ENCODE results near the gene MLX. TPM values are rescaled to one million over a fixed set of nuclear protein-coding genes. Genes with fewer than 3 reads are reported as not detected.

Gene MLX
- total and polyA plus RNA-seq, 2 donors (not counting 1 experiment from before 2014, with no cell fraction given), result 36.2 to 49.3 TPM

- no peak overlapping the region for H3K27ac ChIP-seq (ENCODE audit: insufficient read depth, low read length)
- TF ChIP-seq EZH2 (IDR thresholded peaks at IDR 0.05; ENCODE audit: low read length, missing control alignments) (no peak), CTCF (conservative IDR thresholded peaks at IDR 0.05 in 1 of 2, IDR thresholded peaks at IDR 0.05 in 1 of 2; ENCODE audit: low read depth in 1 of 2, low read length in 2 of 2) (peak; percentile 31 to 33)
- H3K36me3 ChIP-seq (ENCODE audit: control insufficient read depth, insufficient read depth, low read length), result no peaks in the 10 kb centered on the region
- H3K9me3 ChIP-seq (ENCODE audit: control insufficient read depth, insufficient read depth, low read depth, low read length), result no peaks in the 10 kb centered on the region
- H3K4me1 ChIP-seq (ENCODE audit: control insufficient read depth, extremely low read depth, insufficient read depth, low read length), result peaks cover 9% of the 10 kb centered on the region
- peak; percentile 45 to 48 for DNase-seq (ENCODE audit: low read depth in 2 of 2)
- H3K4me3 ChIP-seq (replicated peaks in 1 of 4; ENCODE audit: control extremely low read depth in 1 of 4, insufficient read depth in 1 of 4, low read depth in 3 of 4, low read length in 4 of 4), result peak overlapping the region; percentile 22 to 49 (median 37)
- no peaks in the 10 kb centered on the region for H4K20me1 ChIP-seq (ENCODE audit: control insufficient read depth, extremely low read depth, insufficient read depth, low read length)
- no peaks in the 10 kb centered on the region for H3K27me3 ChIP-seq (ENCODE audit: control insufficient read depth, insufficient read depth, low read length)
- peaks cover 2% of the 10 kb centered on the region for H3K79me2 ChIP-seq (ENCODE audit: control insufficient read depth, insufficient read depth, low read length)
- H2AFZ ChIP-seq (ENCODE audit: low read length), result peak overlapping the region; percentile 65
- peak overlapping the region; percentile 51 for H3K4me2 ChIP-seq (ENCODE audit: extremely low read depth, insufficient read depth, low read length)
- H3K9ac ChIP-seq (ENCODE audit: insufficient read depth, low read length), result peak overlapping the region; percentile 37
Measured at GRCh38 chr17:42531455-42532354, 35.2 kb upstream of the MLX start.

- Histone ChIP-seq H3K4me2 (ENCODE audit: extremely low read depth, insufficient read depth, low read length) (peak overlapping the region; percentile 89), H4K20me1 (ENCODE audit: control insufficient read depth, extremely low read depth, insufficient read depth, low read length) (no peaks in the 10 kb centered on the region), H3K4me3 (replicated peaks in 1 of 4; ENCODE audit: control extremely low read depth in 1 of 4, insufficient read depth in 1 of 4, low read depth in 3 of 4, low read length in 4 of 4) (peak overlapping the region; percentile 8 to 78 (median 68)), H3K9me3 (ENCODE audit: control insufficient read depth, insufficient read depth, low read depth, low read length) (no peaks in the 10 kb centered on the region), H3K79me2 (ENCODE audit: control insufficient read depth, insufficient read depth, low read length) (peaks cover 9% of the 10 kb centered on the region), H2AFZ (ENCODE audit: low read length) (peak overlapping the region; percentile 60), H3K36me3 (ENCODE audit: control insufficient read depth, insufficient read depth, low read length) (peaks cover 11% of the 10 kb centered on the region), H3K27me3 (ENCODE audit: control insufficient read depth, insufficient read depth, low read length) (no peaks in the 10 kb centered on the region), H3K9ac (ENCODE audit: insufficient read depth, low read length) (no peak overlapping the region), H3K27ac (ENCODE audit: insufficient read depth, low read length) (peak overlapping the region; percentile 70), H3K4me1 (ENCODE audit: control insufficient read depth, extremely low read depth, insufficient read depth, low read length) (peaks cover 13% of the 10 kb centered on the region)
- TF ChIP-seq EZH2 (IDR thresholded peaks at IDR 0.05; ENCODE audit: low read length, missing control alignments) (no peak), CTCF (conservative IDR thresholded peaks at IDR 0.05 in 1 of 2, IDR thresholded peaks at IDR 0.05 in 1 of 2; ENCODE audit: low read depth in 1 of 2, low read length in 2 of 2) (no peak)
- no peak for DNase-seq (ENCODE audit: low read depth in 2 of 2)
Measured at GRCh38 chr17:42535155-42536047, 31.5 kb upstream of the MLX start.

- DNase-seq (ENCODE audit: low read depth in 2 of 2), result peak; percentile 76 to 88
Measured at GRCh38 chr17:42536048-42536371, 30.9 kb upstream of the MLX start, which contains the start of gene NAGLU. Gene NAGLU, plus strand, starts transcription at chr17:42536241. Its CDS starts 32 bp downstream, at chr17:42536273.

More at GRCh38 chr17:42536048-42536371, 30.9 kb upstream of the MLX start, which contains the start of gene NAGLU:
- Histone ChIP-seq H3K27me3 (ENCODE audit: control insufficient read depth, insufficient read depth, low read length) (no peaks in the 10 kb centered on the region), H3K4me2 (ENCODE audit: extremely low read depth, insufficient read depth, low read length) (peak within 1 kb of the TSS; percentile 89), H3K27ac (ENCODE audit: insufficient read depth, low read length) (peak within 1 kb of the TSS; percentile 70), H3K79me2 (ENCODE audit: control insufficient read depth, insufficient read depth, low read length) (peaks cover 9% of the 10 kb centered on the region), H3K9ac (ENCODE audit: insufficient read depth, low read length) (peak within 1 kb of the TSS; percentile 82), H2AFZ (ENCODE audit: low read length) (peak within 1 kb of the TSS; percentile 60), H4K20me1 (ENCODE audit: control insufficient read depth, extremely low read depth, insufficient read depth, low read length) (no peaks in the 10 kb centered on the region), H3K36me3 (ENCODE audit: control insufficient read depth, insufficient read depth, low read length) (peaks cover 12% of the 10 kb centered on the region), H3K9me3 (ENCODE audit: control insufficient read depth, insufficient read depth, low read depth, low read length) (no peaks in the 10 kb centered on the region), H3K4me1 (ENCODE audit: control insufficient read depth, extremely low read depth, insufficient read depth, low read length) (peaks cover 13% of the 10 kb centered on the region), H3K4me3 (replicated peaks in 1 of 4; ENCODE audit: control extremely low read depth in 1 of 4, insufficient read depth in 1 of 4, low read depth in 3 of 4, low read length in 4 of 4) (peak within 1 kb of the TSS; percentile 76 to 85 (median 78))
- TF ChIP-seq EZH2 (IDR thresholded peaks at IDR 0.05; ENCODE audit: low read length, missing control alignments) (no peak), CTCF (conservative IDR thresholded peaks at IDR 0.05 in 1 of 2, IDR thresholded peaks at IDR 0.05 in 1 of 2; ENCODE audit: low read depth in 1 of 2, low read length in 2 of 2) (no peak)

Measured in fibroblast of lung (primary cell).